ENCODE measurements around the gene ASTL.
"Not testable (repeated sequence)": the region's sequence is repeated elsewhere in the genome, so short reads cannot be mapped to it uniquely, and the experiment has no call there.

Gene ASTL

DNA sequence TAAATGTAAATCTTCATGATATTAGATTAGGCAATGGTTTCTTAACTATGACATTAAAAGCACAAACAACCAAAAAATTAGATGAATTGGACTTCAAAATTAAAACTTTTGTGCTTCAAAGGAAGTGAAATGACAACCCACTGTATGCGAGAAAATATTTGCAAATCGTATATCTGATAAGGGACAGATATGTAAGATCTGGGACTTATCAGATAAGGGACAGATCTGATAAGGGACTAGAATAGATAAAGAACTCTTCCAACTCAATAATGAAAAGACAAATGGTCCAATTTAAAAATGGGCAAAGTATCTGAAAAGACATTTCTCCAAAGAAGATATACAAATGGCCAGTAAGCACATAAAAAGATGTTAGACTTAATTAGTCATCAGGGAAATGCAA lies 51.2 kb downstream of the ASTL start:
- Histone ChIP-seq H2AK5ac (ENCODE audit: low read length, severe bottlenecking) (no peak overlapping the region), H3K14ac (ENCODE audit: low read length in 2 of 2) (no peak overlapping the region), H3K23ac (ENCODE audit: low read length in 2 of 2) (no peak overlapping the region), H2AFZ (ENCODE audit: low read depth, low read length) (no peak overlapping the region), H3K4me3 (ENCODE audit: insufficient read depth in 1 of 2, low read depth in 1 of 2, low read length in 2 of 2) (no peak overlapping the region), H3K79me1 (replicated peaks; ENCODE audit: low read length, poor library complexity, severe bottlenecking) (no peaks in the 10 kb centered on the region), H3K9me3 (ENCODE audit: control insufficient read depth, low read length) (no peaks in the 10 kb centered on the region), H4K8ac (ENCODE audit: low read length) (no peak overlapping the region), H3K27ac (ENCODE audit: low read length, poor library complexity, severe bottlenecking) (no peak overlapping the region), H3K27me3 (ENCODE audit: control insufficient read depth in 1 of 2, insufficient read depth in 1 of 2, low read length in 2 of 2) (peaks cover 35% of the 10 kb centered on the region in 2 experiments), H3K4ac (ENCODE audit: low read depth in 1 of 2, low read length in 2 of 2) (no peak overlapping the region), H2BK15ac (ENCODE audit: low read depth, poor library complexity, severe bottlenecking) (no peak overlapping the region), H4K91ac (ENCODE audit: low read length) (no peak overlapping the region), H3K4me2 (ENCODE audit: low read length, poor library complexity, severe bottlenecking) (no peak overlapping the region), H3K36me3 (ENCODE audit: control insufficient read depth in 1 of 2, insufficient read depth in 2 of 2, low read depth in 1 of 2, low read length in 2 of 2) (no peaks in the 10 kb centered on the region), H2BK5ac (ENCODE audit: low read depth, low read length, poor library complexity, severe bottlenecking) (no peak overlapping the region), H3K9ac (ENCODE audit: low read length) (no peak overlapping the region), H2BK120ac (ENCODE audit: low read depth, low read length) (no peak overlapping the region), H3K18ac (ENCODE audit: low read depth in 1 of 2, low read length in 2 of 2) (no peak overlapping the region), H3K4me1 (ENCODE audit: control insufficient read depth, insufficient read depth, low read depth, low read length) (peaks cover 2% of the 10 kb centered on the region), H2BK12ac (ENCODE audit: low read length in 2 of 2) (no peak overlapping the region)
- no peak for DNase-seq
- 75% methylated on average over 2 of the region's 2 CpGs for WGBS

GRCh38 chr2:96085541-96086355 lies 52.6 kb downstream of the ASTL start:
- Histone ChIP-seq H3K36me3 (ENCODE audit: control insufficient read depth in 1 of 2, insufficient read depth in 2 of 2, low read depth in 1 of 2, low read length in 2 of 2) (no peaks in the 10 kb centered on the region), H3K79me1 (replicated peaks; ENCODE audit: low read length, poor library complexity, severe bottlenecking) (no peaks in the 10 kb centered on the region), H3K27ac (ENCODE audit: low read length, poor library complexity, severe bottlenecking) (no peak overlapping the region), H3K4me2 (ENCODE audit: low read length, poor library complexity, severe bottlenecking) (no peak overlapping the region), H2BK120ac (ENCODE audit: low read depth, low read length) (no peak overlapping the region), H2BK5ac (ENCODE audit: low read depth, low read length, poor library complexity, severe bottlenecking) (no peak overlapping the region), H3K23ac (ENCODE audit: low read length in 2 of 2) (no peak overlapping the region), H3K14ac (ENCODE audit: low read length in 2 of 2) (no peak overlapping the region), H3K18ac (ENCODE audit: low read depth in 1 of 2, low read length in 2 of 2) (no peak overlapping the region), H3K9me3 (ENCODE audit: control insufficient read depth, low read length) (no peaks in the 10 kb centered on the region), H2AK5ac (ENCODE audit: low read length, severe bottlenecking) (no peak overlapping the region), H2AFZ (ENCODE audit: low read depth, low read length) (no peak overlapping the region), H2BK15ac (ENCODE audit: low read depth, poor library complexity, severe bottlenecking) (no peak overlapping the region), H4K8ac (ENCODE audit: low read length) (no peak overlapping the region), H3K4me1 (ENCODE audit: control insufficient read depth, insufficient read depth, low read depth, low read length) (peaks cover 2% of the 10 kb centered on the region), H2BK12ac (ENCODE audit: low read length in 2 of 2) (no peak overlapping the region), H3K4ac (ENCODE audit: low read depth in 1 of 2, low read length in 2 of 2) (no peak overlapping the region), H4K91ac (ENCODE audit: low read length) (no peak overlapping the region), H3K4me3 (ENCODE audit: insufficient read depth in 1 of 2, low read depth in 1 of 2, low read length in 2 of 2) (no peak overlapping the region), H3K27me3 (ENCODE audit: control insufficient read depth in 1 of 2, insufficient read depth in 1 of 2, low read length in 2 of 2) (peaks cover 22% of the 10 kb centered on the region in 2 experiments), H3K9ac (ENCODE audit: low read length) (no peak overlapping the region)
- WGBS: 98% methylated on average over 12 of the region's 12 CpGs
- no peak for DNase-seq

DNA sequence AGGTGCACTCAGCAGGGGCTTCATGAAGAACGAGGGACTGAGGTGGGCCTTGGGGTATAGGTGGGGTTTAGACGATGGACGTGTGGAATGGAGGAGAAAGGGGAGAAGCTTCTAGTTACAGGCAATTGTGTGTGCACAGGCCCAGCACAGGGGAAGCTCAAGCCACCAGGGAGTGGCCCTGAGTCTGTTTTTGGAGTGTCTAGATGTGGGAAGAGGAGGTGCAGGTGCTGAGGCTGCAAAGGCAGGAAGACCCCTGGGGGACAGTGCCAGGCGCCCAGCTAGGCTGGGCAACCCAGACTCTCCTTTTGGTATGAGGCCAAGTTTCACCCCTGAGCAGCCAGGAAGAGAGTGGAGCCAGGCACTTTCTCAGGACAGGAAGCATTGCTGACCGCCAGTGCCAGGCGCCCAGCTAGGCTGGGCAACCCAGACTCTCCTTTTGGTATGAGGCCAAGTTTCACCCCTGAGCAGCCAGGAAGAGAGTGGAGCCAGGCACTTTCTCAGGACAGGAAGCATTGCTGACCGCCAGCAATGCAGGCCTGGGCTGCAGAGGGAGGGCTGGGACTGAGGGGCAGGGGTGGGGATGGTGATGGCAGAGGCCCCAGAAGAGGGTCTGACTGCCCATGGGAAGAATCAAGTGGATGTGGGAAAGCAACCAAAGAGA lies 53.3 kb downstream of the ASTL start:
- H2AK5ac ChIP-seq (ENCODE audit: low read length, severe bottlenecking); H3K18ac ChIP-seq (ENCODE audit: low read depth in 1 of 2, low read length in 2 of 2); H2BK12ac ChIP-seq (ENCODE audit: low read length in 2 of 2); H3K14ac ChIP-seq (ENCODE audit: low read length in 2 of 2); H3K36me3 ChIP-seq (ENCODE audit: control insufficient read depth in 1 of 2, insufficient read depth in 2 of 2, low read depth in 1 of 2, low read length in 2 of 2); H3K9ac ChIP-seq (ENCODE audit: low read length); H3K27ac ChIP-seq (ENCODE audit: low read length, poor library complexity, severe bottlenecking); H2BK120ac ChIP-seq (ENCODE audit: low read depth, low read length); H4K8ac ChIP-seq (ENCODE audit: low read length); H3K4me2 ChIP-seq (ENCODE audit: low read length, poor library complexity, severe bottlenecking); H2BK15ac ChIP-seq (ENCODE audit: low read depth, poor library complexity, severe bottlenecking); H3K4me1 ChIP-seq (ENCODE audit: control insufficient read depth, insufficient read depth, low read depth, low read length); H2BK5ac ChIP-seq (ENCODE audit: low read depth, low read length, poor library complexity, severe bottlenecking); DNase-seq; H3K4me3 ChIP-seq (ENCODE audit: insufficient read depth in 1 of 2, low read depth in 1 of 2, low read length in 2 of 2); H3K23ac ChIP-seq (ENCODE audit: low read length in 2 of 2); H3K4ac ChIP-seq (ENCODE audit: low read depth in 1 of 2, low read length in 2 of 2); H2AFZ ChIP-seq (ENCODE audit: low read depth, low read length); H3K79me1 ChIP-seq (replicated peaks; ENCODE audit: low read length, poor library complexity, severe bottlenecking); H3K9me3 ChIP-seq (ENCODE audit: control insufficient read depth, low read length); H4K91ac ChIP-seq (ENCODE audit: low read length): not testable (repeated sequence)
- H3K27me3 ChIP-seq (ENCODE audit: control insufficient read depth in 1 of 2, insufficient read depth in 1 of 2, low read length in 2 of 2): peaks cover 20 to 21% of the 10 kb centered on the region in 2 experiments
- 74% methylated on average over 5 of the region's 7 CpGs for WGBS

- Histone ChIP-seq H3K9ac (ENCODE audit: low read length) (no peak overlapping the region), H2AK5ac (ENCODE audit: low read length, severe bottlenecking) (no peak overlapping the region), H2BK120ac (ENCODE audit: low read depth, low read length) (no peak overlapping the region), H3K36me3 (ENCODE audit: control insufficient read depth in 1 of 2, insufficient read depth in 2 of 2, low read depth in 1 of 2, low read length in 2 of 2) (no peaks in the 10 kb centered on the region), H3K4me3 (ENCODE audit: insufficient read depth in 1 of 2, low read depth in 1 of 2, low read length in 2 of 2) (no peak overlapping the region), H3K4me1 (ENCODE audit: control insufficient read depth, insufficient read depth, low read depth, low read length) (peaks cover 2% of the 10 kb centered on the region), H2BK15ac (ENCODE audit: low read depth, poor library complexity, severe bottlenecking) (no peak overlapping the region), H3K79me1 (replicated peaks; ENCODE audit: low read length, poor library complexity, severe bottlenecking) (no peaks in the 10 kb centered on the region), H3K4ac (ENCODE audit: low read depth in 1 of 2, low read length in 2 of 2) (no peak overlapping the region), H3K23ac (ENCODE audit: low read length in 2 of 2) (no peak overlapping the region), H3K4me2 (ENCODE audit: low read length, poor library complexity, severe bottlenecking) (no peak overlapping the region), H3K14ac (ENCODE audit: low read length in 2 of 2) (no peak overlapping the region), H3K27me3 (ENCODE audit: control insufficient read depth in 1 of 2, insufficient read depth in 1 of 2, low read length in 2 of 2) (peaks cover 13 to 14% of the 10 kb centered on the region in 2 experiments), H3K18ac (ENCODE audit: low read depth in 1 of 2, low read length in 2 of 2) (no peak overlapping the region), H2BK5ac (ENCODE audit: low read depth, low read length, poor library complexity, severe bottlenecking) (no peak overlapping the region), H2AFZ (ENCODE audit: low read depth, low read length) (no peak overlapping the region), H4K91ac (ENCODE audit: low read length) (no peak overlapping the region), H2BK12ac (ENCODE audit: low read length in 2 of 2) (no peak overlapping the region), H3K9me3 (ENCODE audit: control insufficient read depth, low read length) (no peaks in the 10 kb centered on the region), H4K8ac (ENCODE audit: low read length) (no peak overlapping the region), H3K27ac (ENCODE audit: low read length, poor library complexity, severe bottlenecking) (no peak overlapping the region)
- 84% methylated on average over 22 of the region's 22 CpGs for WGBS
- DNase-seq: no peak
These were observed 54.1 kb downstream of the ASTL start for GRCh38 chr2:96083989-96084857.

All from mesenchymal stem cell (in vitro differentiated cells and primary cell).